ENCODE data around the gene SMOC2.
"Not testable (repeated sequence)": the region's sequence is repeated elsewhere in the genome, so short reads cannot be mapped to it uniquely, and the experiment has no call there.

The SMOC2 gene

GRCh38 chr6:168683621-168684020 lies 242.6 kb downstream of the SMOC2 start:
- DNase-seq (ENCODE audit: low read depth) = no peak

GRCh38 chr6:168684471-168684870 lies 243.5 kb downstream of the SMOC2 start:
- DNase-seq (ENCODE audit: low read depth) = no peak

- DNase-seq (ENCODE audit: low read depth) = no peak
Observed at GRCh38 chr6:168684906-168685305, 243.9 kb downstream of the SMOC2 start.

GRCh38 chr6:168686029-168686738 lies 245.2 kb downstream of the SMOC2 start:
- DNase-seq (ENCODE audit: low read depth) = no peak

GRCh38 chr6:168686831-168687730 lies 246.1 kb downstream of the SMOC2 start:
- no peak for DNase-seq (ENCODE audit: low read depth)

GRCh38 chr6:168690271-168690670 lies 249.3 kb downstream of the SMOC2 start:
- DNase-seq (ENCODE audit: low read depth) = no peak

GRCh38 chr6:168691774-168692173 lies 250.8 kb downstream of the SMOC2 start:
- DNase-seq (ENCODE audit: low read depth) = no peak

- no peak for DNase-seq (ENCODE audit: low read depth)
Observed at GRCh38 chr6:168692193-168692914, 251.4 kb downstream of the SMOC2 start.

- not testable (repeated sequence) for DNase-seq (ENCODE audit: low read depth)
Observed at GRCh38 chr6:168692915-168693257, 251.9 kb downstream of the SMOC2 start.

- not testable (repeated sequence) for DNase-seq (ENCODE audit: low read depth)
Observed at GRCh38 chr6:168694797-168695196, 253.8 kb downstream of the SMOC2 start.

- no peak for DNase-seq (ENCODE audit: low read depth)
Observed at GRCh38 chr6:168695701-168696100, 254.7 kb downstream of the SMOC2 start.

GRCh38 chr6:168698923-168699322 lies 257.9 kb downstream of the SMOC2 start:
- no peak for DNase-seq (ENCODE audit: low read depth)

- DNase-seq (ENCODE audit: low read depth) = no peak
Observed at GRCh38 chr6:168699631-168700295, 258.8 kb downstream of the SMOC2 start.

GRCh38 chr6:168700880-168701279 lies 259.9 kb downstream of the SMOC2 start:
- DNase-seq (ENCODE audit: low read depth) = no peak

- no peak for DNase-seq (ENCODE audit: low read depth)
Observed at GRCh38 chr6:168703990-168704389, 263.0 kb downstream of the SMOC2 start.

- DNase-seq (ENCODE audit: low read depth) = no peak
Observed at GRCh38 chr6:168704678-168705077, 263.7 kb downstream of the SMOC2 start.

GRCh38 chr6:168705271-168705670 lies 264.3 kb downstream of the SMOC2 start:
- DNase-seq (ENCODE audit: low read depth) = not testable (repeated sequence)

- DNase-seq (ENCODE audit: low read depth) = no peak
Observed at GRCh38 chr6:168706471-168707177, 265.6 kb downstream of the SMOC2 start.

- DNase-seq (ENCODE audit: low read depth) = no peak
Observed at GRCh38 chr6:168708526-168708925, 267.5 kb downstream of the SMOC2 start.

GRCh38 chr6:168708984-168709383 lies 268.0 kb downstream of the SMOC2 start:
- DNase-seq (ENCODE audit: low read depth) = no peak

GRCh38 chr6:168709390-168709789 lies 268.4 kb downstream of the SMOC2 start:
- no peak for DNase-seq (ENCODE audit: low read depth)

Data from stimulated activated CD8-positive, alpha-beta memory T cell treated with anti-CD3 and anti-CD28 coated beads, Interleukin-4, amount 100 ng/mL, for 24 hours (primary cell).